A673 (cell line): ENCODE data around the gene SLC22A25. TPM values are rescaled to one million over a fixed set of nuclear protein-coding genes. Genes with fewer than 3 reads are reported as not detected.

Source experiments
- BruUV-seq: library from RNA; stranded (reverse); fragments of 400-500 nt; replicated peaks from 2 replicates; lab custom pipeline; 2021; lab: Mats Ljungman, UMichigan
- CTCF ChIA-PET: fragments of 300-600 bp; sonication (Branson Sonifier 250); formaldehyde crosslinking; loops from one replicate; lab custom pipeline; 2022; ENCODE audit warnings: antibody characterized with exemption; lab: Charles Lee
- POLR2A ChIA-PET: fragments of 300-600 bp; sonication (Branson Sonifier 250); formaldehyde crosslinking; loops from one replicate; lab custom pipeline; 2022; ENCODE audit warnings: antibody characterized with exemption; ENCODE audit not compliant: low non-redundant PET; lab: Charles Lee
- DNase-seq: peaks from one replicate; pipeline ENCODE4 v3.0.0-alpha.2; 2015; ENCODE audit warnings: low spot score
- H3K27ac ChIP-seq: fragments of 200-600 bp; sonication (generic); 2 replicates; pipeline ENCODE4 v1.5.1; 2016; ENCODE audit warnings: mixed run types, low read depth, mild to moderate bottlenecking, mixed read lengths, antibody characterized with exemption, low read length; ENCODE audit not compliant: poor library complexity, severe bottlenecking
- H3K27me3 ChIP-seq: fragments of 200-600 bp; sonication (generic); replicated peaks from 2 replicates; pipeline ENCODE4 v1.6.1; 2017; ENCODE audit warnings: mixed run types, low read depth, mild to moderate bottlenecking, mixed read lengths, antibody characterized with exemption, low read length; ENCODE audit not compliant: insufficient read depth, poor library complexity
- H3K36me3 ChIP-seq: fragments of 200-600 bp; sonication (generic); 2 replicates; pipeline ENCODE4 v1.6.1; 2016; ENCODE audit warnings: mixed run types, mild to moderate bottlenecking, mixed read lengths, antibody characterized with exemption, low read length; ENCODE audit not compliant: insufficient read depth, poor library complexity, severe bottlenecking
- H3K4me1 ChIP-seq: fragments of 200-600 bp; sonication (generic); 2 replicates; pipeline ENCODE4 v1.6.1; 2017; ENCODE audit warnings: mixed run types, mild to moderate bottlenecking, mixed read lengths, antibody characterized with exemption, low read length; ENCODE audit not compliant: insufficient read depth, poor library complexity, severe bottlenecking
- H3K4me3 ChIP-seq: fragments of 200-600 bp; sonication (generic); 2 replicates; pipeline ENCODE4 v1.5.1; 2016; ENCODE audit warnings: low read depth, mixed run types, mild to moderate bottlenecking, mixed read lengths, low read length; ENCODE audit not compliant: poor library complexity, severe bottlenecking
- H3K9me3 ChIP-seq: fragments of 200-600 bp; sonication (generic); 2 replicates; pipeline ENCODE4 v1.6.1; 2016; ENCODE audit warnings: mixed run types, low read depth, mild to moderate bottlenecking, mixed read lengths, antibody characterized with exemption, low read length; ENCODE audit not compliant: poor library complexity, severe bottlenecking
- EZH2 ChIP-seq: fragments of 200-600 bp; sonication (generic); IDR thresholded peaks from 2 replicates; pipeline ENCODE4 v1.6.1; 2017; ENCODE audit warnings: borderline replicate concordance, low read depth, mild to moderate bottlenecking, mixed read lengths, antibody characterized with exemption, low read length; ENCODE audit not compliant: poor library complexity, severe bottlenecking
- intact Hi-C: fragments of 100-400 bp; cut with micrococcal nuclease; formaldehyde crosslinking; loops from one replicate; pipeline ENCODE4 v1.10.0; 2022; ENCODE audit not compliant: unreplicated experiment
- total RNA-seq: library from RNA; stranded (reverse); gene quantifications from 2 replicates; pipeline ENCODE4 v1.2.3, GENCODE V29; 2021
- TF ChIP-seq, protein P1 (sequence below): fragments of 300-800, 200-600 bp; sonication (generic); conservative IDR thresholded peaks from 2 replicates; pipeline ENCODE4 v1.5.1; 2017; ENCODE audit warnings: low read depth, mild to moderate bottlenecking, antibody characterized with exemption, low read length, moderate library complexity, mixed read lengths

SLC22A25 gene
- total RNA-seq, 1 experiment from 2014 or later, result not detected

DNA sequence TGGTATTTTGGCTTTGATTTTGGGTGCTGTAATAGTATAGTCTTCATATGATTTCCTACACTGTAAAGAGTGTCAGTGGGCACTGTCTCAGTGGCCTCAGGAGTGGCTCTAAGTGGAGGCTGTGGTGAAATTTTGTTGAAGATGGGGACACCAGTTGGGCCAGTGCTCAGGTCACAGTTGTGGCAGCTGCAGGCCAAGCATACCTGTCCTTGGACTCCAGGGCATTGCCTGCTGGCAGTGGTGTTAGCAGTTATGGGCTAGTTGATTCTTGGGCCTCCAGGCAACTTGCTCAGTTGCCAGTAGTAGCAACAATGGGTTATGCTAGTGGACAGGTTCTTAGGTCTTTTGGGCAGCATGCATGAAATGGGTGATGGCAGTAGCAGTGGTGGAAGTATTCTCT is 39.2 kb upstream of the SLC22A25 start:
- POLR2A ChIA-PET, result no interaction called here
- H3K4me1 ChIP-seq, result no peaks in the 10 kb centered on the region
- H3K27me3 ChIP-seq, result peaks cover 47% of the 10 kb centered on the region
- CTCF ChIA-PET, result no interaction called here
- intact Hi-C loops, result no loop called here
- H3K27ac ChIP-seq, result no peak overlapping the region
- H3K36me3 ChIP-seq, result no peaks in the 10 kb centered on the region
- no peak for DNase-seq
- no TSS peak for BruUV-seq
- no peak overlapping the region for H3K4me3 ChIP-seq
- H3K9me3 ChIP-seq, result no peaks in the 10 kb centered on the region
- TF ChIP-seq, protein P1, sequence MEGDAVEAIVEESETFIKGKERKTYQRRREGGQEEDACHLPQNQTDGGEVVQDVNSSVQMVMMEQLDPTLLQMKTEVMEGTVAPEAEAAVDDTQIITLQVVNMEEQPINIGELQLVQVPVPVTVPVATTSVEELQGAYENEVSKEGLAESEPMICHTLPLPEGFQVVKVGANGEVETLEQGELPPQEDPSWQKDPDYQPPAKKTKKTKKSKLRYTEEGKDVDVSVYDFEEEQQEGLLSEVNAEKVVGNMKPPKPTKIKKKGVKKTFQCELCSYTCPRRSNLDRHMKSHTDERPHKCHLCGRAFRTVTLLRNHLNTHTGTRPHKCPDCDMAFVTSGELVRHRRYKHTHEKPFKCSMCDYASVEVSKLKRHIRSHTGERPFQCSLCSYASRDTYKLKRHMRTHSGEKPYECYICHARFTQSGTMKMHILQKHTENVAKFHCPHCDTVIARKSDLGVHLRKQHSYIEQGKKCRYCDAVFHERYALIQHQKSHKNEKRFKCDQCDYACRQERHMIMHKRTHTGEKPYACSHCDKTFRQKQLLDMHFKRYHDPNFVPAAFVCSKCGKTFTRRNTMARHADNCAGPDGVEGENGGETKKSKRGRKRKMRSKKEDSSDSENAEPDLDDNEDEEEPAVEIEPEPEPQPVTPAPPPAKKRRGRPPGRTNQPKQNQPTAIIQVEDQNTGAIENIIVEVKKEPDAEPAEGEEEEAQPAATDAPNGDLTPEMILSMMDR, result no peak
- no peak for TF ChIP-seq EZH2

DNA sequence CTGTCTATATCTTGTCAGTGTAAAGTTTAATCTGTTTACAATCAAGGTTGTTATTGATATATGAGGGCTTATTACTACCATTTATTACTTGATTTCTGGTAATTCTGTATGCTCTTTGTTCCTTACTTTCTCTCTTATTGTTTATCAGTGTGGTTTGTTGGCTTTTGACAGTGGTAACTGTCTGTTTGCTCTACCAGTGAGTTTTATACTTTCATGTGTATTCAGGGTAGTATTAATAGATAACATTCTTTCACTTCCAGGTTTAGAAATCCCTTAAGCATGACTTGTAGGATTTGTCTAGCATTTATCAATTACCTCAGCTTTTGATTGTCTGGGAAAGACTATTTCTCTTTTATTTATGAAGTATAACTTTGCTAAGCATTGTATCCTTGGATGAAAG is 37.5 kb upstream of the SLC22A25 start:
- no TSS peak for BruUV-seq
- Histone ChIP-seq H3K4me1 (no peaks in the 10 kb centered on the region), H3K9me3 (no peaks in the 10 kb centered on the region), H3K4me3 (no peak overlapping the region), H3K27me3 (peaks cover 59% of the 10 kb centered on the region), H3K36me3 (no peaks in the 10 kb centered on the region), H3K27ac (no peak overlapping the region)
- CTCF ChIA-PET, result no interaction called here
- intact Hi-C loops, result no loop called here
- TF ChIP-seq, protein P1, result no peak
- no peak for TF ChIP-seq EZH2
- POLR2A ChIA-PET, result no interaction called here
- no peak for DNase-seq

DNA sequence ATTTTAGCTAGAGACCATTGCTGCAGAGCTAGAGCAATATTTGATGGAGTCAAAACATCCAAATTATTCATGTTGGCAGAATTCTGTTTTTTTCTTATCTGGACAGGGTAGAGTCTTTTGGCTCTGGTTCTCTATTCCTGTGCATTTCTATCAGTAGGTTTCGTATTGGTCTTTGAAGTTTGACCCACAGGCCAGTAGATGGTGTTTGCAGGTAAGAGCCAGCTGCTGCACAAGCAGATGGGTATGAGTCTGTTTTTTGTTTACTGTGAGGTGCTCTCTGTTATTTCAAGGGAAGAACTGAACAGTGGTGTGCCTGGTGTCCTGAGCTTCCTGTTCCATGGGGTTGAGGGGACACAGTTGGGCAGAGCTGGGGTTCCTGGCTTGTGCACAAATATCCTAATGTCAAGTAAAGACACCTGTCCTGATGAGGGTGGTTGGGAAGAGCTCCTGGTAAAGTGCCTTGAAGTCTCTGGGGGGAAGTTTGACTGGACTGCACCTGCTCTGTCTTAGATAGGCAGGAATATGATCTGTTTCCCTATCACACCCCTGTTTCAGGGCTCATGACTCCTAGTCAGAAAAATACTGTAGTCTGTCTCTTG is 34.0 kb upstream of the SLC22A25 start:
- Histone ChIP-seq H3K4me3 (no peak overlapping the region), H3K9me3 (no peaks in the 10 kb centered on the region), H3K27ac (no peak overlapping the region), H3K27me3 (peaks cover 54% of the 10 kb centered on the region), H3K36me3 (no peaks in the 10 kb centered on the region), H3K4me1 (no peaks in the 10 kb centered on the region)
- TF ChIP-seq EZH2, result no peak
- TF ChIP-seq, protein P1, result 0 out of 2 replicates have a peak, but pooled peaks have one; percentile 14
- ChIA-PET POLR2A (no interaction called here), CTCF (no interaction called here)
- intact Hi-C loops, result loop anchor here (10.0 kb wide), 1 partner anchor 243 kb away; no protein-coding TSS in a partner anchor
- no TSS peak for BruUV-seq
- DNase-seq, result no peak
